Astrocyte (in vitro differentiated cells and primary cell): ENCODE data around the gene AMN. TPM values are rescaled to one million over a fixed set of nuclear protein-coding genes. Genes with fewer than 3 reads are reported as not detected.

Experiments
- DNase-seq: peaks from one replicate; pipeline ENCODE4 v3.0.0-alpha.2; 2010; ENCODE audit warnings: low read depth
- FAIRE-seq: peaks from 2 replicates; lab custom pipeline; 2011; peaks lifted over from hg19 to GRCh38; lab: Jason Lieb, UNC
- H2AFZ ChIP-seq: 2 replicates; pipeline ENCODE4 v1.6.0; 2012; ENCODE audit warnings: low read depth, low read length, inconsistent platforms
- H3K27ac ChIP-seq: 2 replicates; pipeline ENCODE4 v1.5.1; 2011; ENCODE audit warnings: low read depth, low read length, inconsistent platforms
- H3K27me3 ChIP-seq: 2 replicates; pipeline ENCODE4 v1.6.0; 2011; ENCODE audit warnings: low read length, inconsistent platforms; ENCODE audit not compliant: insufficient read depth
- H3K36me3 ChIP-seq: 2 replicates; pipeline ENCODE4 v1.5.1; 2011; ENCODE audit warnings: low read length, inconsistent platforms; ENCODE audit not compliant: insufficient read depth
- H3K4me1 ChIP-seq: 2 replicates; pipeline ENCODE4 v1.5.1; 2011; ENCODE audit warnings: low read length, inconsistent platforms; ENCODE audit not compliant: insufficient read depth
- H3K4me2 ChIP-seq: 2 replicates; pipeline ENCODE4 v1.6.0; 2012; ENCODE audit warnings: low read length, inconsistent platforms
- H3K4me3 ChIP-seq: 2 replicates; pipeline ENCODE4 v1.5.1; 2011; ENCODE audit warnings: low read depth, mild to moderate bottlenecking, low read length, inconsistent platforms; ENCODE audit not compliant: insufficient read depth
- H3K79me2 ChIP-seq: 2 replicates; pipeline ENCODE4 v1.6.0; 2012; ENCODE audit warnings: mild to moderate bottlenecking, low read length, inconsistent platforms; ENCODE audit not compliant: insufficient read depth
- H3K9ac ChIP-seq: 2 replicates; pipeline ENCODE4 v1.6.0; 2012; ENCODE audit warnings: mild to moderate bottlenecking, low read length, inconsistent platforms
- H3K9me3 ChIP-seq: 2 replicates; pipeline ENCODE4 v1.5.1; 2012; ENCODE audit warnings: low read depth, mild to moderate bottlenecking, low read length, inconsistent platforms; ENCODE audit not compliant: insufficient read depth
- H4K20me1 ChIP-seq: 2 replicates; pipeline ENCODE4 v1.6.0; 2012; ENCODE audit warnings: low read length, inconsistent platforms; ENCODE audit not compliant: insufficient read depth
- H3K27ac Mint-ChIP-seq: one replicate; pipeline ENCODE4 v1.8.0; 2021; ENCODE audit warnings: mild to moderate bottlenecking, mixed read lengths; ENCODE audit not compliant: unreplicated experiment
- H3K27me3 Mint-ChIP-seq: one replicate; pipeline ENCODE4 v1.8.0; 2021; ENCODE audit warnings: low read depth, mixed read lengths; ENCODE audit not compliant: unreplicated experiment
- H3K36me3 Mint-ChIP-seq: one replicate; pipeline ENCODE4 v1.8.0; 2021; ENCODE audit warnings: low read depth, mixed read lengths; ENCODE audit not compliant: unreplicated experiment
- H3K4me1 Mint-ChIP-seq: one replicate; pipeline ENCODE4 v1.8.0; 2021; ENCODE audit warnings: low read depth, mixed read lengths; ENCODE audit not compliant: unreplicated experiment
- H3K4me3 Mint-ChIP-seq: one replicate; pipeline ENCODE4 v1.8.0; 2021; ENCODE audit warnings: mild to moderate bottlenecking, moderate library complexity, mixed read lengths; ENCODE audit not compliant: unreplicated experiment
- H3K9me3 Mint-ChIP-seq: one replicate; pipeline ENCODE4 v1.8.0; 2021; ENCODE audit warnings: mild to moderate bottlenecking, mixed read lengths; ENCODE audit not compliant: unreplicated experiment
- CTCF ChIP-seq: IDR thresholded peaks from 2 replicates; pipeline ENCODE4 v1.5.1; 2011; ENCODE audit warnings: low read depth, mild to moderate bottlenecking, inconsistent platforms, low read length, moderate library complexity; ENCODE audit not compliant: insufficient read depth
- EZH2 ChIP-seq: IDR thresholded peaks from 2 replicates; pipeline ENCODE4 v1.6.1; 2012; ENCODE audit warnings: mild to moderate bottlenecking, low read length, inconsistent platforms; ENCODE audit not compliant: insufficient read depth
- total RNA-seq: library from RNA; stranded (reverse); gene quantifications from 2 replicates; pipeline ENCODE4 v1.2.1, GENCODE V29; 2021

The AMN gene
- total RNA-seq, 1 donor from 2014 or later = 2.0 TPM

GRCh38 chr14:102943454-102943853, 21.0 kb downstream of the AMN start:
- Histone ChIP-seq H3K27me3 (no peaks in the 10 kb centered on the region), H3K4me1 (peaks cover 8% of the 10 kb centered on the region), H3K4me3 (no peak overlapping the region), H3K9me3 (no peaks in the 10 kb centered on the region), H3K4me2 (no peak overlapping the region), H3K27ac (no peak overlapping the region), H3K79me2 (no peaks in the 10 kb centered on the region), H3K9ac (no peak overlapping the region), H4K20me1 (peaks cover 23% of the 10 kb centered on the region), H2AFZ (no peak overlapping the region), H3K36me3 (peaks cover 44% of the 10 kb centered on the region)
- no peak overlapping the region for H3K27ac Mint-ChIP-seq
- H3K9me3 Mint-ChIP-seq = no peaks in the 10 kb centered on the region
- no peaks in the 10 kb centered on the region for H3K27me3 Mint-ChIP-seq
- peaks cover 35% of the 10 kb centered on the region for H3K36me3 Mint-ChIP-seq
- TF ChIP-seq EZH2 = no peak
- no peak for TF ChIP-seq CTCF
- FAIRE-seq (no peak), DNase-seq (no peak)
- no peak overlapping the region for H3K4me3 Mint-ChIP-seq
- H3K4me1 Mint-ChIP-seq = peaks cover 15% of the 10 kb centered on the region

- no peaks in the 10 kb centered on the region for H3K27me3 ChIP-seq
- no peak overlapping the region for H3K27ac Mint-ChIP-seq
- FAIRE-seq = no peak
- peaks cover 12% of the 10 kb centered on the region for H3K4me1 ChIP-seq
- H3K9me3 ChIP-seq = no peaks in the 10 kb centered on the region
- peaks cover 45% of the 10 kb centered on the region for H3K36me3 ChIP-seq
- no peak overlapping the region for H3K4me3 ChIP-seq
- TF ChIP-seq EZH2 = no peak
- no peak for TF ChIP-seq CTCF
- H4K20me1 ChIP-seq = peaks cover 27% of the 10 kb centered on the region
- H3K4me1 Mint-ChIP-seq = peaks cover 15% of the 10 kb centered on the region
- no peak overlapping the region for H3K27ac ChIP-seq
- no peak overlapping the region for H3K4me3 Mint-ChIP-seq
- no peak overlapping the region for H3K9ac ChIP-seq
- H3K9me3 Mint-ChIP-seq = no peaks in the 10 kb centered on the region
- H2AFZ ChIP-seq = no peak overlapping the region
- no peaks in the 10 kb centered on the region for H3K79me2 ChIP-seq
- no peak overlapping the region for H3K4me2 ChIP-seq
- H3K36me3 Mint-ChIP-seq = peaks cover 38% of the 10 kb centered on the region
- no peaks in the 10 kb centered on the region for H3K27me3 Mint-ChIP-seq
- DNase-seq = no peak
These were observed 21.5 kb downstream of the AMN start for GRCh38 chr14:102943979-102944378.

GRCh38 chr14:102944448-102945330, 22.2 kb downstream of the AMN start:
- TF ChIP-seq CTCF = no peak
- no peak for TF ChIP-seq EZH2
- Histone ChIP-seq H2AFZ (no peak overlapping the region), H3K36me3 (peaks cover 53% of the 10 kb centered on the region), H3K9ac (no peak overlapping the region), H3K27ac (no peak overlapping the region), H3K79me2 (no peaks in the 10 kb centered on the region), H4K20me1 (peaks cover 34% of the 10 kb centered on the region), H3K4me1 (peaks cover 19% of the 10 kb centered on the region), H3K9me3 (no peaks in the 10 kb centered on the region), H3K4me2 (no peak overlapping the region), H3K4me3 (no peak overlapping the region), H3K27me3 (no peaks in the 10 kb centered on the region)
- H3K27ac Mint-ChIP-seq = peak overlapping the region; percentile 66
- peaks cover 38% of the 10 kb centered on the region for H3K36me3 Mint-ChIP-seq
- H3K4me3 Mint-ChIP-seq = no peak overlapping the region
- no peaks in the 10 kb centered on the region for H3K9me3 Mint-ChIP-seq
- H3K27me3 Mint-ChIP-seq = no peaks in the 10 kb centered on the region
- FAIRE-seq (no peak), DNase-seq (no peak)
- H3K4me1 Mint-ChIP-seq = peaks cover 18% of the 10 kb centered on the region
